Umbilical cord (tissue), 2 donors: Measurements from ENCODE around the gene GRIFIN. TPM values are rescaled to one million over a fixed set of nuclear protein-coding genes. Genes with fewer than 3 reads are reported as not detected.

Experiments
- DNase-seq: peaks from one replicate; pipeline ENCODE4 v3.0.0-alpha.2; 2015; ENCODE audit warnings: low spot score
- total RNA-seq: library from RNA; depleted of rRNA; stranded (reverse); fragments of >200 nt; gene quantifications from one replicate; pipeline ENCODE4 v1.2.3, GENCODE V29; 2014; ENCODE audit warnings: low replicate concordance; ENCODE audit not compliant: insufficient read depth

The GRIFIN gene
- total RNA-seq, 1 donor from 2014 or later, result not detected

DNA sequence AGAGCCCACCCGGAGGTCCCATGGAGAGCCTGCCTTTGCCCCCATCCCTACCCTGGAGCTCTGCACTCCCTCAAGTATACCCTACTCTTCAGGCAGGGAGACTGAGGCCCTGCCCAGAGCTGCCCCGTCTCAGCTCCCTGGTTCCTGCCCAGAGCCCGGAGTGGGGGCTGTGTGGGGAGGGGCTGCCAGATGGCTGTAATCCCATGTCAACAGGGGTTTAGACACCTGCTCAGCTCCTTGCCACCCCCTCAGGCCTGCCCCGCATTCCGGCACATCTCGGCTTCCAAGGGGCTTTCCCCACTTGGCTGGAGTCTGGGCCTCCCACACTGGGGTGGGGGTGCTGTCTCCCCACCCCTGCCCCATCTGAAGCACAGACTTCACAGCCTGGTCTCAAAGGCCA, 22.5 kb upstream of the GRIFIN start:
- no peak for DNase-seq

DNA sequence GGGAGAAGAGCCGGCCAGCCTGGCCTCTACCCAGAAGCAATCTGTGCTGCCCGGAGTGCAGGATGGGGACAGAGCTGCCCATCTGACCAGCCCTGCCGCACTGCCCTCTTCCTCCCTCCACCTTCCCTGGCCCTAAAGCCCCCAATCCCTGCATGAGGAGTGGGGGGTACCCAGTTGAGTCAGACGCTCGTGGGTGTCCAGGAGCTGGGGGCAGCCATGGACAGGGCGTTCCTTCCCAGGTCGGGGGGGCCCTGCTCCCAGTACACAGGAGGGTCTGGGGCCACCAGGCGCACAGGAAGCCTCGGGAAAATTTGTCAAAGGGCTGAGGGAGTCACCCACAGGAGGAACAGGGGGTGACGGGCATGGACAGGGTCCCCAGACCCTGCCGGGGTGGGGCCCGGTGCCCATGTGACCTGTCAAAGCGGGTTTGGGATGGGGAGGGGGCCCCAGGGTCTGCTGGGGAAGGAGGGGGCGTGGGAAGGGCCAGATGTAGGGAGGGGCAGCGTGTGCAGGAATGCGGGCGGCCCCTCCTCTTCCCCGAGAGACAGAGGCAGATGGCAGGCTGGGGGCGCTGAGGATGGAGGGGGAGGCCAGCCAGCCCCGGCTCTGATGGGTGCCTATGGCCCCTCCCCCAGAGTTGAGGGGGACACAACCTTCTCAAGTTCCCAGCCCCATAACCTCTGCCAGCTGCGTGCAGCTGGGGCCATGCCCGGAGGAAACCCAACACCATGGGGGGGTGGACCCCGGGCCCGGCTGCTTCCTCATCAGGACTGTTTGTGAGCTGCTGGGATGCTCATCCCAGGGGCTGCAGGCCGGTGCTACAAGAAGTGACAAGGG, 21.5 kb upstream of the GRIFIN start:
- DNase-seq, result no peak

DNA sequence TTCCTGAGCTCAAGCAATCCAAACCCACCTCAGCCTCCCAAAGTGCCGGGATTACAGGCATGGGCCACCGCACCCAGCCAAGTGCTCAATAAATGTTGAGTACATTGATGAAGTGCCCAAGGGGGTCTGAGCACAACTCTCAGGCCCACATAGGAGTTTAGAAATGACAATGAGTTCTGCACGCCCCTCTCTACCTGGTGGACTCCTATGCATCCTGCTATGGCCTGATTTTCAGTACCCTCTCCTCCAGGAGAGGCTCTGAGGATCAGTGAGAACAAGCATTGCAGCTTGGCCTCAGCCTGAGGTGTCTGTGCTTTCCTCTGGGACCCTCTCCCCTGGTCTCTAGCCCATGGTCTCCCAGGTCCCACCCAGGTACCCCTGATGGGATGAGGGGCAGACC, 20.9 kb upstream of the GRIFIN start:
- DNase-seq, result no peak

DNA sequence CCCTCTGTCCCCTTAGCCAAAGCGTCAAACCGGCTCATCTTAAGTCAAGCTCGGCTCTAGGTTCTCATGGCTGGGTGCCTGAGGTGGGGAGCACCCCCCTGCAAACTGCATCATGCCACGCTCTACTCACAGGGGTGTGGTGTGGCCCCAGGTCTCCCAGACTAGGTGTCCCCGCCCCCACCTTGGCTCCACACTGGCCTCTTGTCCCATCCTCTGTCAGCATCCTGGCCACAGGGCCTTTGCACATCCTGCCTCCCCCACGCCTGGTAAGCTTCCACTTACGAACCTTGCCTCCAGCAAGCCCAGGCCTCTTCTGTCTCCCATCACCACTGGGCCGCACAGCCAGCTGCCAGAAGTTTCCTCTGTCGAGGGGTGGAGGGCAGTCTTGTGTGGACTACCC, 20.2 kb upstream of the GRIFIN start:
- DNase-seq, result no peak

DNA sequence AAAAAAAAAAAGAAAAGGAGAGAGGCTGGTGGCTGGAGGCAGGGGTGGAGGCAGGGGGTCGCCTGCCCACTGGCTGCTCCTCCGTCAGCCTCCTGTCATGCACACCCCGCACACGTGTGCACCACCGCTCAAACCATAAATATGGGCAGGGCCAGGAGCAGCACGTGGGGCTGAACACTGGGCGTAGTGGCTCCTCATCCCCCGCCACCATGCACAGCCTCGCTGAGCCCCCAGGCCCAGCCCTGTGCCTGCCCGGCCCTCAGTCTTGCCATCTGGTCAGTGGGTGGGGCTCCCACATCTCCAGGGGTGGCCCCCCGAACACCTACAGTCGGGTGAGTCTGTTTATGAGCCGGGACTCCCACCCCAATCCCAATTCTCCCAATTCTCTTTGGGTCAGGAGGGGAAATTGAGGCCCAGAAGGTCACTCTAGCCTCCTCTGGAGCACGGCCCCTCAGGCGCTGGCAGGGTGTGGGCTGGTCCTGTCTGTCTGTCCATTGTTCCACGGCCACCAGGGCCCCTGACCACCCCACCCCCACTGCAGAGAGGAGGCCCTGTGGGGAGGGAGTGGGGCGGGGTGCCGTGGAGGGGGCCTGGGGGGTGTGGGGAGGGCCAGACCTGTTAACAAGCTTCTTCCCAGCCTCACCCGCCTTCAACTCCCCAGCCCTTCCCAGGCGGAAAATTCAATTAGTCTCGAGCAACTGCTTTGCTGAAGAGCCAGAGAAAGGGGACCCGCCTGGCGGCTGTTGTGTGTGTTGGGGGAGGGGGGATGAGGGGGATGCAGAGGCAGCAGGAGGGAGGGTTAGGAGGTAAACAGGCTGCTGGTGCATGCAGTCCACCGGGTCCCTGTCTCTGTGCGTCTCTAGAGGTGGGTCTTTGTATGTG, 19.5 kb upstream of the GRIFIN start:
- no peak for DNase-seq

DNA sequence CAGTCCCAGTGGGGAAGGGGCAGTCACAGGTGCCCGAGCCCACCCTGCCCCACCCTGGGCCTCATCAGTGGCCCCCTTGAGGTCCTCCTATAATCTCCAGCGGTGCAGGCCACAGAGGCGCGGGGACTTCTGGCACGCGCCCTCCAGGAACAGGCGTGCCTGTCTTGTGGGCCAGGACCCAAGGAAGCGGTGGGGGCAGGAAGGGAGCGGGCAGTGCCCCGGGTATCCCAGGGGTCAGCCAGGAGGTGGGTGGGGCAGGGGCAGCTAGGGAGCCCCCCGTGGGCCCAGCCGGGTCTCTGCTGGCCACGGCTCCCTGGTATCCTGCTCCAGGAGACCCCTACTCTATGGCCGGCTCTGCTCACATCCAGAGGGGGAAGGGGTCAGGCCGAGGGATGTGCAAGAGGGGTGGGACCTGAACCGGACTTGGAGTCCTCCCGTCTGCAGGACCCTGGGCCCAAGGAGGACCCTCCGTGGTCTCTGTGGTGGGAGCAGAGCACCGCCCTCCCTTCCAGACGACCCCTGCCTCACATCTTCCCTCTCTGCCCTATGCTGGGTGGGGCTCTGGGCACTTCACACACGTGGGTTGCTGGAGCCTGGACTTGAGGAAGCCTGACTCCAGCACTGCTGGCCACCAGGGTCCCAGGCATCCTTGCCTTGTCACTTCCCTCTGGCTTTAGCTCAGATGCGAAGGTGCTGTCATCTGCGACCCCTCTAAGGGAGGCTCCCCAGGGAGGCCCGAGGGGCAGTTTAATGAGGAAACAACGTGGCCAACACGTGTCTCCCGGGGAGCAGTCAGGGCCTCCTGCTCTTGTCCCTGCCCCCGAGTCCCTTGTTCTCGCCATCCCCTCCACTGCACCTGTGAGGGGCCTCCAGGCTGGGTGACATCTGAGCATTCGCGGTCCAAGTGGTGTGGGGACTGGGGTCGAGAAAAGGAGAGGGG, 18.3 kb upstream of the GRIFIN start:
- no peak for DNase-seq

DNA sequence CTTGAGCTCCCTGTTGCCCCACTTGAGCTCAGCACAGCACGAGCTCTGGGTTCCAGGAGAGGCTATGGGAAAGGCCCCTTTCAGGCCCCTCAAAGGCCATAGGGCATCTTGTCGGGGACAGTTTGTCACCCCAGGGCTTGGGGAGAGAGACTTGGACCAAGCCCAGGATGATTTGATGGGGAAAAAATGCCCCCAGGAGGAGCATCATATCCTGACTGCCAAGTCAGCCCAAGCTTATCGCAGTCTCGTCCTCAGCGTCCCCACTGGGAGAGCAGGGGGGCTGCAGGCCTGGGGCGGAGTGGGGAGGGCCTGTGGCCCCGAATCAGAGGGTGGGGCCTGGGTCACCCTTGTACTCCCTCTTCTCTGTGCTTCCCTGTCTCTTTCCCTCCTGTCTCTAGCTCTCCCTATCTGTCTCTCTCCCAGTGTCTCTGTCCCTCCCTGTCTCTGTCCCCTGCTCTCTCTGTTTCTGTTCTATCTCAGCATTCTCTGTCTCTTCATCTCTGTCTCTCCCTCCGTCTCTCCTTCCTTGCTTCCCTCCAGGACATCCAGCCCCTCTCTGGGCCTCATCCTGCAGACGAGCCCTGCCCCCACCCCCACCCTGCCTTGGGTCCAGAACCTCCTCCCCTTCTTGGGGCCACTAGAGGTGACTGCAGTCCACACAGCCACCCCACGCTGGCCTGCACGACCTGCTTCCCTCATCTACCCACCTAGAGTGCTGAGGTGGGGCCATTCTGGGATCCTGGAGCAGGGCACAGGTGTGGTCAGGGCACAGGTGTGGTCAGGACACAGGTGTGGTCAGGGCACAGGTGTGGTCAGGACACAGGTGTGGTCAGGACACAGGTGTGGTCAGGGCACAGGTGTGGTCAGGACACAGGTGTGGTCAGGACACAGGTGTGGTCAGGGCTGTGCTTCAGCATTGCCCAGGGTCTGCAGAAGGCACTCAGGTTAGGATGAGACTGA, 17.3 kb upstream of the GRIFIN start:
- DNase-seq, result peak; percentile 64

DNA sequence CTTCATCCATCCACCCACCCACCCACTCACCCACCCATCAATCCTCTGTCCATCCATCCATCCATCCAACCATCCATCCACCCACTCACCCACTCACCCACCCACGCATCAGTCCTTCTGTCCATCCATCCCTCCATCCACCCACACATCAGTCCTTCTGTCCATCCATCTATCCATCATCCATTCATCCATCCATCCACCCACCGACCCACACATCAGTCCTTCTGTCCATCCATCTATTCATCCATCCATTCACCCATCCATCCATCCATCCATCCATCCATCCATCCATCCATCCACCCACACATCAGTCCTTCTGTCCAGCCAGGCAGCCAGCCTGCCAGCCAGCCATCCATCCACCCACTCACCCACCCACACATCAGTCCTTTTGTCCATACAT, 15.8 kb upstream of the GRIFIN start:
- no peak for DNase-seq

DNA sequence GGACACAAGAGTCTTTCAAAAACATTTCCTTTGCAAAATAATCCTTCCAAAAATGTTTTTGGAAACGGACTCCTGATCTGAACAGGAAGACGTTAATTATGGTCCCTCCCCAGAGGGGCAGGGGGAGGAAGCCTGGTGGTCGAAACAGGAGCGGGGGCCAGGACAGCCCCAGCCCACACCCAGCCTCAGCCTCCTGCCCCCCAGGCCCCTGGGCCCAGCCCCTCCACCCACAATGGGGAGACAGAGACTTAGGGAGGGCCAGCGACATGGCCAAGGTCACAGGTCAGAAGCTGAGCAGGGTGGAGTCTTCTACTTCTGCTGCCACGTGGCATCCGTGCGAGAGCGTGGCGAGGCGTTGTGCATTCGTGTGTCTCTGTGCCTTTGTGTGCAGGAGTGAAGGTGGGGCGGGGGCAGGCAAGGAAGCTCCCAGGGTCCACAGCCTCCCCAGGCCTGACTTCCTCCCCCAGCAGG, 14.0 kb upstream of the GRIFIN start:
- no peak for DNase-seq

DNA sequence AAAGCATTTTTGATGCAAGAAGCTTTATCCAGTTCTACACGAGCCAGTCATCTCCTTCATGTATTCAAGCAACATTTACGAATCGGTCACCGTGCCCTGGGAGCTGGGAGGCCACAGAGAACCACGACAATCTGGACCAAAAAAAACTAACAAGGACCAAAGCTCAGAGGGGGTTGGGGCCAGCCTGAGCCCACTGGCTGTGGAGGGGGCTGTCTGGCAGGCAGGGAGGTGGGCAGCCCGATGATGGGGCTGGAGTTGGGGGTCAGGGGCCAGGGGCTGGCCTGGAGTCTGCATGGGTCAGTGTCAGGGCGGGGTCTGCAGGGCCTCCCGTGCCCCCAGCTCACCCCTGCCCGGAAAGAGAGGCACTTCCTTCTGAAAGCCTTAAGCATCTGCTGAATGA, 12.5 kb upstream of the GRIFIN start:
- DNase-seq, result no peak

DNA sequence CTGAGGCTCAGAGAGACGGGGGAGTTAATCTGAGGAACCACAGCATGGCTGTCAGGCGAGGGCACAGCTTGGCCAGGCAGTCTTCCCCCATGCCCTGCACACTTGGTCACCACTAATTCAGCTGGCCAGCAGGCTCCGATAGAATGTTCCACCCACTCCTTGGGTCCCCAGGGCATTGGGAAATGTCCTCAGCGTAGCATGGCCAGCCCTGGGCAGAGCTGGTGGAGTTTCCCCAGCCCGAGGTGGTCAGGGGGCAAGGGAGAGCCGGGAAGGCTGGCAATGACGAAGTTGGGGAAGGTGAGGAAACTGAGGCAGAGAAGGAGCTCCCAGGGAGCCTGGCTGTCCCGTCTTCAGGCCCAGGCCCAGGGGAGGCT, 12.1 kb upstream of the GRIFIN start:
- no peak for DNase-seq

DNA sequence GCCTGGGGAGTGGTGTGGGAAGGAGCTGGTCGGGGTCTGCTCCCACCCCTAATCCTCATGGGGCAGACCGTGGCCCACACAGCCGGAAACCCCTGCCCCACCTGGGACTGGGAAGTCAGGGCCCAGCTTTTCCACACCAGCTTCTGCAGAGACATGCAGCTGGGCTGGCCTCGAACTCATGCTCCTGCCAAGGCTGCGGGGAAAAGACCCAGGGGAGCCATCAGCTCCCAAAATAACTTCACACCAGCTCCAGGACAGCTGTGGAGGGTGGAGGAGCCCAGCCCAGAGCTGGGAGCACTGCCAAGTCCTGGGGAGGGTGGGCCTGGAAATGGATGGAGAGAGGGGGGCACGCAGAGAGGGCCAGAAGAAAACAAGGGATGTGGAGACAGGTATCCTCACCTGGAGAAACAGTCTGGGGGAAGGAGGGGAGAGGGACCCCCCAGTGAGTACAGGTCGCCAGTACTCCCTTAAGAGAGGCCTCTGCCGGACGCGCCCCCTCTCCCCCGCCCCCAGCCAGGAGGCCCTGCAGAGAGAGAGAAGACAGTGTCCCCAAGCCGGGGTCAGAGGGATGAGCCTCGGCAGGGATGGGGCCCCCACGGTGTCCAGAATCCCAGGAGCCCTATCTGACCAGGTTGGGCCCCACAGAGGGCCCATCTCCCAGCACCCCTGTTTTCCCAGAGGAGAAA, 11.5 kb upstream of the GRIFIN start:
- DNase-seq, result peak; percentile 55

DNA sequence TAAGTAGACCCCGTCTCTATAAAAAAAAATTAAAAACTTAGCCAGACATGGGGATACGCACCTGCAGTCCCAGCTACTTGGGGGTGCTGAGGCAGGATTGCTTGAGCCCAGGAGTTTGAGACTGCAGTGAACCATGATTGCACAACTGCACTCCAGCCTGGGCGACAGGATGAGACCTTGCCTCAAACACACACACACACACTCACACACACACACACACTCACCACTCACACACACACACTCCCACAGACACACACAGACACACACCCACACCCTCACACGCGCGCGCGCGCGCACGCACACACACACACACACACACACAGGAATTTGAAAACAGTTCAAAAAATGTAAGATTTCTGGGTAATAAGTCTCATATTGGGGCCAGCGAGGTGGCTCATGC, 8.7 kb upstream of the GRIFIN start:
- DNase-seq, result no peak

DNA sequence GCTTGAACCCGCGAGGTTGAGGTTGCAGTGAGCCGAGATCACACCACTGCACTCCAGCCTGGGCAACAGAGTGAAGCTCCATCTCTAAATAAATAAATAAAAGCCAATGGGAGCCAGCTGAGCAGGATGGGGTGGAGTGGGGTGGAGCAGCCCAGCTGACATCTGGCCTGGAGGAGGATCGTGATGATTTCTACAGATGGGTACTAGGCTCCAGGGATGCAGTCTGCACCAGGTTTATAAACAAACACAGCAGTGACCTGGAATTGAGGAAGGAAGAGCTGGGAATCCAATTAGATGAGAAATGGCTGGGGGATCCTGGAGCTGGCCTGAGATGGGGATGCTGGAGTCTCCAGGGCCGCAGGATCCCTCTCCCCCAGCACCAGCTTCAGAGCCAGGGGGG, 7.3 kb upstream of the GRIFIN start:
- no peak for DNase-seq

DNA sequence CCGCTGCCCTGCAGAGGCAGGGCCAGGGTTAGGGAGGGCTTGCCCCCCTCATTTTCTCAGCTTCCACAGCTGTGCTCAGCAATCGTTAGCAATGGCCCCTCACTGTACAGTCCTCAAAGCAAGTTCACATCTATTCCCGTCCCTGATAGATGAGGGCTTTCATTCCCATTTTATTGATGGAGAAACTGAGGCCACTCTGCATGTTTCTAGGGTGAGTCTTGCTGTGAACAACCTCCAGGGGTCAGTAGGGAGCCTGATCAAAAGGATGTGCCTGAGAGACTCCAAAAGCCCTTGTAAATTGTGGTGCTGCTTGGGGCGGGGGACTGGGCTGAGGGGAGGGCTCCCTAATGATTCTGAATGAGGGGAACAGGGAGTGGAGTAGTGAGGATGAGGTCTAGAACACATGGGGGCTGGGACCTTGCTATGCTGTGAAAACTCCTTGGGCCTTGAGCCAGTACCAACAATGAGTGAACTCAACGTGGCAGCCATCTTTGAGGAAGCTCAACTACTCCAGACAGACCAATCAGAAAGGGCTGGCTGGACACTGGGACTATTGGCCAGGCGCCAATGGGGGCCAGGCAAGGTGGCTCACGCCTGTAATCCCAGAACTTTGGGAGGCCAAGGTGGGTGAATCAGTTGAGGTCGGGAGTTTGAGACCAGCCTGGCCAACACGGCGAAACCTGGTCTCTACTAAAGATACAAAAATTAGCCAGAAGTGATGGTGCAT, 6.7 kb upstream of the GRIFIN start:
- DNase-seq, result no peak

DNA sequence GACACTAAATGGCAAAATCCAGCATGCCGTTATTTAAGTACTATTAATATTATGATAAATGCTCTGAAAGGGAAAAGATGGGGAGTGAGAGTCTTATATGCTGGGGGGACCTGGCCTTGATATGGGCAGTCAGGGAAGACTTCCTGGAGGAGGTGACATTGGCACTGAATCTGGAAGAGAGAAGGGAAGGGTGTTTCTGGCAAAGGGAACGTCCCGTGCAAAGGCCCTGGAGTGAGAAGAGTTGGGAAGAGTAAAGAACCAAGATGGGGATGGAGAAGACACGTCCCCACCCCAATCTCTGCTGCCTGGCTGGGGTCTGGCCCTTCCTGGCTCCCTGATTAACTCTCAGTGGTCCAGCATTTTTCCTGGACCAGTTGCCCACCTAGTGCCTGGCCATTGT, 5.0 kb upstream of the GRIFIN start:
- no peak for DNase-seq

DNA sequence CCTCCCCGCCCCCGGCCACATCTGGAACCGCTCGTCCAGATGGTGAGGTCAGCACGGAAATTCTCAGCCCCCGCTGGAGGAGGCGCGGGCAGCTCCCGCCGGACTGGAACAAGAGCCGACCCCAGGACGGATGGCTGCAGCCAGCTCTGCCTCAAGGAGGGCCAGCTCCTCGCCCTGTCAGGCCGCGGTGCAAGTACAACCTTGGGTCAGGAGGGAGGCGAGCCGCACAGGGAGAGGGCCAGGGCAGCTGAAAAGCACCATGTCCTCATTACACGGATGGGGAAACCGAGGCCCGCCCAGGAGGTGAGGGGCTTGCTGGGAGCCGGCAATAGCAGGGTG, 3.8 kb upstream of the GRIFIN start:
- DNase-seq, result no peak

DNA sequence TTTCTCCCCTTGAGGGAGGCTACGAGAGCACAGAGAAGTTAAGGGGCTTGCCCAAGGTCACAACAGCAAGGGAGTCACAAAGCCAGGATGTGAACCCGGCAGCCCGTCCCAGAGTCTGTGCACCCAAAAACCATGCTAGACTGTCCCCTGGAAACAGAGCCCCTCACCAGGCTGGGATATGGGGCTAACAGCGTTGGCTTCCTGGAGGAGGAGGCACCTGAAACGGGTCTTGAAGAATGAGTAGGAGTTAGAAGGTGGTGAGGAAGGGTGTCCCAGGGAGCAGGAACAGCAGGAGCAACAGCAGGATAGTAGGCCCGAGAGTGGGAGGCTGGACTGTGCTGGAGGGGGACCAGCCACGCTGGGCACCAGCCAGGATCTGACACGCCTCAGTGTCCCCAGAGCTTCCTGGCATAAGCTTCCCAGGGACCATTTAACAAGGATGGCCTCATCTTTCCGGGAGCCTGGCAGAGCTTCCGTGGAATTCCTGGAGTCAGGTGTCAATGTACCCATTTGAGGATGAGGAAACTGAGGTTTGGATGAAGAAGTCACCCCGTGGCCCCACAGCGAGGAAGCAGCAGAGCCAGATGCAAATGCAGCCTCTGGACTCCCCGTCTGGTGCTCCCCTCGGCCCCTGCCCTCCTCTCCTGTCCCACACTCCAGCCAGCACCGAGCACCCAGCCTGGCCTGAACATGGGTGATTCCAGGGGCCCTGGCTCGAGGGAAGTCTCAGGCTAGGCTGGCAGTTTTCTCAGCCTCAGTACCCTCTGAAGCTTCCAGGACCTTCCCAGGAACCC, 3.3 kb upstream of the GRIFIN start:
- no peak for DNase-seq

DNA sequence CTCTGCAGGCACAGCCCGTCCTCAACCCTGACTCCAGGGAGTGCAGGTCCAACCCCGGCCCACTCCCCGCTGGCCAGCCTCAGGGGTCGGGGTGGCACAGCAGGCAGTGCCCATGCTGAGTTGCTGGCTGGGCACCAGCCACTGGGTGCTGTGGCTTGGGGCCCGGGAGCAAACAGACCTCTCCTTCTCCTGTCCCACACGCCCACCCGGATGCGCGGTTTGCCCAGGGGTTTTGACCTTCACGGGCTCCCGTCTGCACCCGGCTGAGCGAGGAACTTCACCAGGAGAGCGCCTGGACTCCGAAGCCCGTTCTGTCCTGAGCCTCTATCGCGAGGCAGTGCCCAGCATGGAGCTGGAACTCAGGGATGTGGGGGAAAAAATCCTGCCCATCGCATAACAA, 2.6 kb upstream of the GRIFIN start:
- no peak for DNase-seq
